ENCODE results near the gene SH3RF2. TPM values are rescaled to one million over a fixed set of nuclear protein-coding genes. Genes with fewer than 3 reads are reported as not detected.

Gene SH3RF2
- total and polyA plus RNA-seq, 2 experiments from 2014 or later: 38.3 to 43.1 TPM

DNA sequence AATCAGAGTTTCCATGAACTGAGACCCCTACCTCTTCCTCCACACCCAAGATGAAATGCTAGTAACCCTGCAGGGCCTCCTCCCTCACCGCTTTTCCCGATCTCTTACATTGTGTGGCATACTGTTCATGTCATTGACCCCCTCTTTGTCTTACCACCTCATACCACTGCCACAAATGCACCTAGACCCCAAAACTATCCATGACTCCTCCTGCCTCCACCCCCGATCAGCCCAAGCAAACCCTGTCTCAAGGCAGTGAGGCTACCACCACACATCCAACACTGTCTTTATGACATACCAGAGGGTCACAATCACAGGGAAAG lies 113.3 kb downstream of the SH3RF2 start:
- no peaks in the 10 kb centered on the region for H3K9me3 ChIP-seq (ENCODE audit: low read depth)
- no peaks in the 10 kb centered on the region for H3K4me1 ChIP-seq (ENCODE audit: low read depth)
- DNase-seq (ENCODE audit: low read depth in 1 of 2, low spot score in 1 of 2): no peak
- H3K4me3 ChIP-seq: no peak overlapping the region
- no peaks in the 10 kb centered on the region for H3K27me3 ChIP-seq
- TF ChIP-seq, protein P1, sequence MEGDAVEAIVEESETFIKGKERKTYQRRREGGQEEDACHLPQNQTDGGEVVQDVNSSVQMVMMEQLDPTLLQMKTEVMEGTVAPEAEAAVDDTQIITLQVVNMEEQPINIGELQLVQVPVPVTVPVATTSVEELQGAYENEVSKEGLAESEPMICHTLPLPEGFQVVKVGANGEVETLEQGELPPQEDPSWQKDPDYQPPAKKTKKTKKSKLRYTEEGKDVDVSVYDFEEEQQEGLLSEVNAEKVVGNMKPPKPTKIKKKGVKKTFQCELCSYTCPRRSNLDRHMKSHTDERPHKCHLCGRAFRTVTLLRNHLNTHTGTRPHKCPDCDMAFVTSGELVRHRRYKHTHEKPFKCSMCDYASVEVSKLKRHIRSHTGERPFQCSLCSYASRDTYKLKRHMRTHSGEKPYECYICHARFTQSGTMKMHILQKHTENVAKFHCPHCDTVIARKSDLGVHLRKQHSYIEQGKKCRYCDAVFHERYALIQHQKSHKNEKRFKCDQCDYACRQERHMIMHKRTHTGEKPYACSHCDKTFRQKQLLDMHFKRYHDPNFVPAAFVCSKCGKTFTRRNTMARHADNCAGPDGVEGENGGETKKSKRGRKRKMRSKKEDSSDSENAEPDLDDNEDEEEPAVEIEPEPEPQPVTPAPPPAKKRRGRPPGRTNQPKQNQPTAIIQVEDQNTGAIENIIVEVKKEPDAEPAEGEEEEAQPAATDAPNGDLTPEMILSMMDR (IDR thresholded peaks at IDR 0.05; ENCODE audit: low read depth, low read length): no peak
- H3K27ac ChIP-seq: no peak overlapping the region
- no peaks in the 10 kb centered on the region for H3K36me3 ChIP-seq

DNA sequence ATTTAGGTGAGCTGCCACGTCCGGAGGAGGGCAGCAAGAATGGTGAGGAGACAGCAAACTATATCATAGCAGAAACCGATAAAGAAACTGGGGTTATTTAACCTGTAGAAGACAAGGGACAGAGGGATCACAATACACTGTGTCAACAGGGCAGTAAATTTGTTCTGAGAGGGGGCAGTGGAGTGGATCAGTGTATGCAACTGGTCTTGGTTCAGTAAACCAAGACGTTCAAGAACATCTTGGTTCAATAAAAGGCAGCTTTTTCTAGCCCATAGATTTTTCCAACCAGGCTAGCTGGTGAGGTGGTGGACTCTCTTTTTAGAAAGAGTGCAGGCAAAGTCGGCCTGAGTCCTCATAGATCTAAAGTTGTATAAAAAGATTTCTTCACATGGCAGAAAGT lies 113.7 kb downstream of the SH3RF2 start:
- Histone ChIP-seq H3K9me3 (ENCODE audit: low read depth) (no peaks in the 10 kb centered on the region), H3K4me1 (ENCODE audit: low read depth) (no peaks in the 10 kb centered on the region), H3K4me3 (no peak overlapping the region), H3K27me3 (no peaks in the 10 kb centered on the region), H3K36me3 (no peaks in the 10 kb centered on the region), H3K27ac (no peak overlapping the region)
- TF ChIP-seq, protein P1 (IDR thresholded peaks at IDR 0.05; ENCODE audit: low read depth, low read length): no peak
- no peak for DNase-seq (ENCODE audit: low read depth in 1 of 2, low spot score in 1 of 2)

DNA sequence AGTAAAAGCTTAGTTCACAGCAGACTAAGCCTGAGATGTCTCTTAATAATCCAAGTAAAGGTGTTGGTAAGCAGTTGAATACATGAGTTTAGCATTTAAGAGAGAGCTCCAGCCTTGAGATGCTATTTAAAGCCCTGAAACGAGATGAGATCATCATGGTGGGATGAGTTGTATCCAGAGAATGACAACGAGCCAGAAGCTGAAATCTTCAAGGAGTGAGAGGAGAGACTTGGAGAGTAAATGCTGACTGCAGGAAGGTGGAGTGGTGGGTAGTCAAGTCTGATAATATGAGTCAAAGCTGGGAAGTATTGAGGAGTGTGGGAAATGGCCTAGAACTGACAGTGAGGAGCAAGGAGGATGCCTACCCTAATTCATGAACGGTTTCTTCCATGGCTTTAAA lies 115.3 kb downstream of the SH3RF2 start:
- H3K4me3 ChIP-seq: no peak overlapping the region
- H3K4me1 ChIP-seq (ENCODE audit: low read depth): no peaks in the 10 kb centered on the region
- no peaks in the 10 kb centered on the region for H3K9me3 ChIP-seq (ENCODE audit: low read depth)
- TF ChIP-seq, protein P1 (IDR thresholded peaks at IDR 0.05; ENCODE audit: low read depth, low read length): no peak
- DNase-seq (ENCODE audit: low read depth in 1 of 2, low spot score in 1 of 2): no peak
- no peaks in the 10 kb centered on the region for H3K27me3 ChIP-seq
- H3K36me3 ChIP-seq: no peaks in the 10 kb centered on the region
- no peak overlapping the region for H3K27ac ChIP-seq

DNA sequence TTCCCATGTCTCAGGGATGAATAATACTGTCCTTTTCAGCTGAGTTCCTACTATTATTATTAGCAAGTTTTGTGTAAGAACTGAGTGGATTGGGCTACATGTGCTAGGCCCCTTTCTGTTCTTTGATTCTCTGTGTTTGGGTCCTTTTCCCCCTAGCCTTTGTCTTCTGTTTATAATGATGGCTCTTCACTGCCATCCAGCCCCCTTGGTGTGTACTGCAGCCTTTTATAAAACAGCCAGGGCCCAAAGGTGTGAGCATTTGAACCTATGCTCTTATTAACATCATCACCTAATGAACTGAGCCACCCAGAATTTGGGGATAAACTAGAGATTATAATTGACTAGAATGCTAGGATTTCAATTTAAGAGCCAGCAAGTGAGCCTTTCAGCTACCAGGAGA lies 116.4 kb downstream of the SH3RF2 start:
- peaks cover 7% of the 10 kb centered on the region for H3K4me1 ChIP-seq (ENCODE audit: low read depth)
- TF ChIP-seq, protein P1 (IDR thresholded peaks at IDR 0.05; ENCODE audit: low read depth, low read length): peak; percentile 41
- peak in 1 of 2 donors; percentile 29 for DNase-seq (ENCODE audit: low read depth in 1 of 2, low spot score in 1 of 2)
- no peak overlapping the region for H3K4me3 ChIP-seq
- no peaks in the 10 kb centered on the region for H3K36me3 ChIP-seq
- no peaks in the 10 kb centered on the region for H3K27me3 ChIP-seq
- no peaks in the 10 kb centered on the region for H3K9me3 ChIP-seq (ENCODE audit: low read depth)
- H3K27ac ChIP-seq: no peak overlapping the region

DNA sequence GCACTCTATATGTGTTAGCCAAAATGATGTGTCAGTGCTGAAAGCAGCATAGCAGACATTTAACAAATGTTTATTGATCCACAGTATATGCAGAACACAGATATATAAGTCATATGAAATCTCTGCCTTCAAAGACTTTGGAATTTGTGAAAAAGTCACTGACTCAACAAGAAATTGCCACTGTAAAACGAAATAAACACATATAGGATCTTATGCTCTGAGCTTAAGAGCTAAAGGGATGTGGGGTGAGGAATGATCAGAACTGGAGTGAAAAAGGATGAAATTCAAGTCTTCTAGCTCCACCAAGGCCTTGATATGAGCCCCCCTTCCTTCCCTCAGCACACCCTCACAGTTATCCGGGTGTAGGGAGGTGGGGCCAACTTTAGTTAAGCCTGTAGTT lies 119.1 kb downstream of the SH3RF2 start:
- Histone ChIP-seq H3K27me3 (no peaks in the 10 kb centered on the region), H3K36me3 (no peaks in the 10 kb centered on the region), H3K4me1 (ENCODE audit: low read depth) (peaks cover 32% of the 10 kb centered on the region), H3K4me3 (no peak overlapping the region), H3K27ac (no peak overlapping the region), H3K9me3 (ENCODE audit: low read depth) (no peaks in the 10 kb centered on the region)
- TF ChIP-seq, protein P1 (IDR thresholded peaks at IDR 0.05; ENCODE audit: low read depth, low read length): no peak
- no peak for DNase-seq (ENCODE audit: low read depth in 1 of 2, low spot score in 1 of 2)
